Measurements from ENCODE around the gene NEU1. TPM values are rescaled to one million over a fixed set of nuclear protein-coding genes. Genes with fewer than 3 reads are reported as not detected.
"Not testable (repeated sequence)": the region's sequence is repeated elsewhere in the genome, so short reads cannot be mapped to it uniquely, and the experiment has no call there.

NEU1 gene
- total RNA-seq, 1 donor from 2014 or later, result 21.3 TPM

- Mint-ChIP-seq H3K27ac (peak overlapping the region; percentile 95), H3K36me3 (ENCODE audit: low read depth) (peaks cover 20% of the 10 kb centered on the region), H3K4me3 (ENCODE audit: low read depth) (peak overlapping the region; percentile 85), H3K4me1 (ENCODE audit: low read depth) (peaks cover 32% of the 10 kb centered on the region), H3K9me3 (no peaks in the 10 kb centered on the region), H3K27me3 (ENCODE audit: low read depth) (no peaks in the 10 kb centered on the region)
- intact Hi-C loops (cut with micrococcal nuclease), result loop anchor here (2.0 to 10.0 kb wide), 3 partner anchors 14 to 252 kb away; partner anchors contain the start of genes C6orf47, LTA and TNF
- no peak for DNase-seq (ENCODE audit: low spot score)
These were observed 35.8 kb downstream of the NEU1 start for GRCh38 chr6:31826793-31827285.

- Mint-ChIP-seq H3K9me3 (no peaks in the 10 kb centered on the region), H3K27me3 (ENCODE audit: low read depth) (no peaks in the 10 kb centered on the region), H3K4me3 (ENCODE audit: low read depth) (peak overlapping the region; percentile 85), H3K27ac (peak overlapping the region; percentile 95), H3K36me3 (ENCODE audit: low read depth) (peaks cover 10% of the 10 kb centered on the region), H3K4me1 (ENCODE audit: low read depth) (peaks cover 35% of the 10 kb centered on the region)
- intact Hi-C loops (cut with micrococcal nuclease), result loop anchor here (10.0 kb wide), 1 partner anchor 251 kb away; the partner anchor contains the start of genes LTA and TNF
- DNase-seq (ENCODE audit: low spot score), result no peak
These were observed 37.1 kb downstream of the NEU1 start for GRCh38 chr6:31825553-31825952.

- Mint-ChIP-seq H3K4me1 (ENCODE audit: low read depth) (peaks cover 35% of the 10 kb centered on the region), H3K4me3 (ENCODE audit: low read depth) (peak overlapping the region; percentile 26), H3K27ac (peak overlapping the region; percentile 33)
- not testable (repeated sequence) for H3K9me3 Mint-ChIP-seq; H3K27me3 Mint-ChIP-seq (ENCODE audit: low read depth); H3K36me3 Mint-ChIP-seq (ENCODE audit: low read depth); DNase-seq (ENCODE audit: low spot score)
- intact Hi-C loops (cut with micrococcal nuclease), result loop anchor here (5.0 to 10.0 kb wide), 2 partner anchors 39 to 249 kb away; partner anchors contain the start of genes LTA, NEU1 and TNF
These were observed 38.9 kb downstream of the NEU1 start for GRCh38 chr6:31823592-31824196.

- H3K4me3 Mint-ChIP-seq (ENCODE audit: low read depth), result peak overlapping the region; percentile 92
- peaks cover 17% of the 10 kb centered on the region for H3K36me3 Mint-ChIP-seq (ENCODE audit: low read depth)
- peaks cover 44% of the 10 kb centered on the region for H3K4me1 Mint-ChIP-seq (ENCODE audit: low read depth)
- intact Hi-C loops (cut with micrococcal nuclease), result loop anchor here (1.0 to 10.0 kb wide), 3 partner anchors 40 to 247 kb away; partner anchors contain the start of genes BAG6, LTA, NEU1 and TNF
- DNase-seq (ENCODE audit: low spot score), result peak; percentile 56
- H3K27ac Mint-ChIP-seq, result peak overlapping the region; percentile 94
- H3K27me3 Mint-ChIP-seq (ENCODE audit: low read depth), result no peaks in the 10 kb centered on the region
- no peaks in the 10 kb centered on the region for H3K9me3 Mint-ChIP-seq
These were observed 40.4 kb downstream of the NEU1 start for GRCh38 chr6:31822036-31822821.

GRCh38 chr6:31821301-31822035 is 41.2 kb downstream of the NEU1 start:
- Mint-ChIP-seq H3K27ac (peak overlapping the region; percentile 94), H3K4me1 (ENCODE audit: low read depth) (peaks cover 41% of the 10 kb centered on the region), H3K9me3 (no peaks in the 10 kb centered on the region), H3K36me3 (ENCODE audit: low read depth) (peaks cover 17% of the 10 kb centered on the region), H3K4me3 (ENCODE audit: low read depth) (peak overlapping the region; percentile 92), H3K27me3 (ENCODE audit: low read depth) (no peaks in the 10 kb centered on the region)
- intact Hi-C loops (cut with micrococcal nuclease), result loop anchor here (1.0 to 10.0 kb wide), 3 partner anchors 41 to 247 kb away; partner anchors contain the start of genes BAG6, LTA, NEU1 and TNF
- DNase-seq (ENCODE audit: low spot score), result no peak

GRCh38 chr6:31820399-31820798 is 42.2 kb downstream of the NEU1 start:
- H3K27ac Mint-ChIP-seq; H3K27me3 Mint-ChIP-seq (ENCODE audit: low read depth); DNase-seq (ENCODE audit: low spot score); H3K9me3 Mint-ChIP-seq: not testable (repeated sequence)
- intact Hi-C loops (cut with micrococcal nuclease), result loop anchor here (5.0 to 10.0 kb wide), 2 partner anchors 42 to 246 kb away; partner anchors contain the start of genes LTA, NEU1 and TNF
- H3K4me1 Mint-ChIP-seq (ENCODE audit: low read depth), result peaks cover 36% of the 10 kb centered on the region
- H3K36me3 Mint-ChIP-seq (ENCODE audit: low read depth), result peaks cover 17% of the 10 kb centered on the region
- H3K4me3 Mint-ChIP-seq (ENCODE audit: low read depth), result peak overlapping the region; percentile 92

- DNase-seq (ENCODE audit: low spot score), result no peak
- Mint-ChIP-seq H3K4me1 (ENCODE audit: low read depth) (peaks cover 32% of the 10 kb centered on the region), H3K9me3 (no peaks in the 10 kb centered on the region), H3K36me3 (ENCODE audit: low read depth) (peaks cover 17% of the 10 kb centered on the region), H3K27ac (no peak overlapping the region), H3K4me3 (ENCODE audit: low read depth) (peak overlapping the region; percentile 67), H3K27me3 (ENCODE audit: low read depth) (no peaks in the 10 kb centered on the region)
- intact Hi-C loops (cut with micrococcal nuclease), result loop anchor here (5.0 to 10.0 kb wide), 2 partner anchors 42 to 245 kb away; partner anchors contain the start of genes LTA, NEU1 and TNF
These were observed 42.7 kb downstream of the NEU1 start for GRCh38 chr6:31819871-31820299.

- H3K4me1 Mint-ChIP-seq (ENCODE audit: low read depth), result peaks cover 36% of the 10 kb centered on the region
- intact Hi-C loops (cut with micrococcal nuclease); H3K9me3 Mint-ChIP-seq; DNase-seq (ENCODE audit: low spot score); H3K27me3 Mint-ChIP-seq (ENCODE audit: low read depth): not testable (repeated sequence)
- peak overlapping the region; percentile 94 for H3K4me3 Mint-ChIP-seq (ENCODE audit: low read depth)
- peaks cover 17% of the 10 kb centered on the region for H3K36me3 Mint-ChIP-seq (ENCODE audit: low read depth)
- H3K27ac Mint-ChIP-seq, result peak overlapping the region; percentile 95
These were observed 44.6 kb downstream of the NEU1 start for GRCh38 chr6:31817929-31818511.

GRCh38 chr6:31817133-31817928 is 45.3 kb downstream of the NEU1 start:
- DNase-seq (ENCODE audit: low spot score); intact Hi-C loops (cut with micrococcal nuclease); H3K27me3 Mint-ChIP-seq (ENCODE audit: low read depth); H3K9me3 Mint-ChIP-seq: not testable (repeated sequence)
- peaks cover 17% of the 10 kb centered on the region for H3K36me3 Mint-ChIP-seq (ENCODE audit: low read depth)
- peaks cover 40% of the 10 kb centered on the region for H3K4me1 Mint-ChIP-seq (ENCODE audit: low read depth)
- peak overlapping the region; percentile 95 for H3K27ac Mint-ChIP-seq
- H3K4me3 Mint-ChIP-seq (ENCODE audit: low read depth), result peak overlapping the region; percentile 94

- intact Hi-C loops (cut with micrococcal nuclease), result loop anchor here (2.0 kb wide), 1 partner anchor 20 kb away; the partner anchor contains the start of gene VARS1
- H3K27ac Mint-ChIP-seq, result peak within 1 kb of the TSS; percentile 91
These were observed 47.4 kb downstream of the NEU1 start, which contains the start of the genes HSPA1A and HSPA1L for GRCh38 chr6:31815025-31815838. TSS of gene HSPA1A (plus strand) at chr6:31815543. CDS start at chr6:31815757, 214 bp downstream. TSS of gene HSPA1L (minus strand) at chr6:31815283. CDS start at chr6:31811972, 3,311 bp downstream.

More at GRCh38 chr6:31815025-31815838, 47.4 kb downstream of the NEU1 start, which contains the start of the genes HSPA1A and HSPA1L:
- Mint-ChIP-seq H3K4me1 (ENCODE audit: low read depth) (peaks cover 36% of the 10 kb centered on the region), H3K36me3 (ENCODE audit: low read depth) (peaks cover 25% of the 10 kb centered on the region), H3K4me3 (ENCODE audit: low read depth) (peak within 1 kb of the TSS; percentile 87), H3K27me3 (ENCODE audit: low read depth) (no peaks in the 10 kb centered on the region), H3K9me3 (no peaks in the 10 kb centered on the region)
- peak; percentile 70 for DNase-seq (ENCODE audit: low spot score)
